ENCODE results near the gene CS.
"Not testable (repeated sequence)": the region's sequence is repeated elsewhere in the genome, so short reads cannot be mapped to it uniquely, and the experiment has no call there.

Gene CS

DNA sequence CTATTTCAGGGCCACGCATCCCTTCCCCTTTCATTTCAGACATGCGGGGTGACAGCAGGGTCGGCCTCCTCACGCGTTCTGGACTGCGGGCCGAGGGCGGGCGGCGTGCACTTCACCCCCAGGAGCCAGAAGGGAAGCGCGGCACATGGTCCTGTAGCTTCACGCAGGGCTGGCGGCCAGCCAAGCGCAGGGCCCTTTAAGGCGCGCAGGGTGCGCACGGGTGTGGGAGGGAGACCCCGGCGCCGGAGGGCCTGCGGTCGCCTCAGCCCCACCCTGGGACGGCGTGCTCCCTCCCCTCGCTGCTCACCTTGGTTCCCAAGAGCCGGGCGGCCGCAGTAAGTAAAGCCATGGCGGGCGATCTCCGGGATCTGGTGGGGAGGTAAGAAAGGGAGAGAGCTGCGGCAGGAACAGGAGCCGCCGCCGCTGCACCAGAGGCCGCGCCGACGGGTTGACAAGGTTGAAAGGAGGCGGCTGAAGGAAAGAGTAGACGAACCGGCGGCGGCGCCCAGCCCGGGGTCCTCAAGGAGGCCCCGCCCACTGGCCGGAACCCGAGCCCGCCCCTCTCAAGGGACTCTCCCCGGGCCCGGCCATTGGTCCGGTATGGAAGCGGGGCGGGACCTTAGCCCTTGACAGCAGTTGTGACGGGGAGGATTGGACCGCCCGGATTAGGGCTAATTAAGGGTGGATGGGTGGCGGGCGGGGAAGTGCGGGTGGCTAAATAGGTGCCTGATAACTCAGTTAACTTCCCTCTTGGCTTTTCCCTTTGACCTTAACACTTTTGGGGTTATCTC is at the start of gene CS:
CS (minus strand) TSS at position 478 of the 791 bp plus-strand sequence; CDS start at position 349, 129 bp downstream.
- peak; percentile 99 to 100 (median 99) for DNase-seq

DNA sequence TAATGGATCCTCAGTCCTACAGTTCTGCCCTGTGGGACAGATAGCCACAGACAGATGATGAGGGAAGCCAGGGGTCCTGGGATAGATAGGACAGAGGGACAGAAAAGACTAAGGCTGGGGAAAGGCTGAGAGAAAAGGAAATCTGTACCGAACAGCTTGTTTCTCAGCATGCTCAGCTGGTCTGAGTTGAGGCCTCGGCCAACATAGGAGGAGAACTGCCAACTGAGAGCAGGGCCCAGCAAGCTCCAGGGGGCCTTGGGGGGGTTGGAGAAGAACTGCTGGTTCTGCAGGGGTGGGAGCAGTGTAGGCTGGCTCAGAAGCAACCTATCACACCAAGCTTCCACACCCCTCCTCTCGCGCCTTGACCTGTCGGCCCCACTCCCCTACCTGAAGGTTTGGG is 48.6 kb upstream of the CS start:
- DNase-seq: no peak

DNA sequence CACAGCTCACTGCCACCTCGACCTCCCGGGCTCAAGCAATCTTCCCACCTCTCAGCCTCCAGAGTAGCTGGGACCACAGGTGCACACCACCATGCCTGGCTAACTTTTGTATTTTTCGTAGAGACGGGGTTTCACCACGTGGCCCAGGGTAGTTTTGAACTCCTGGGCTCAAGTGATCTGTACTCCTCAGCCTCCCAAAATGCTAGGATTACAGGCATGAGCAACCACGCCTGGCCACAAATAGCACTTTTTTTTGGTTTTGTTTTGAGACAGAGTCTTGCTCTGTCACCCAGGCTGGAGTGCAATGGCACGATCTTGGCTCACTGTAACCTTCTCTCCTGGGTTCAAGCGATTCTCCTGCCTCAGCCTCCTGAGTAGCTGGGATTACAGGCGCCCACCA is 47.1 kb upstream of the CS start:
- not testable (repeated sequence) for DNase-seq

DNA sequence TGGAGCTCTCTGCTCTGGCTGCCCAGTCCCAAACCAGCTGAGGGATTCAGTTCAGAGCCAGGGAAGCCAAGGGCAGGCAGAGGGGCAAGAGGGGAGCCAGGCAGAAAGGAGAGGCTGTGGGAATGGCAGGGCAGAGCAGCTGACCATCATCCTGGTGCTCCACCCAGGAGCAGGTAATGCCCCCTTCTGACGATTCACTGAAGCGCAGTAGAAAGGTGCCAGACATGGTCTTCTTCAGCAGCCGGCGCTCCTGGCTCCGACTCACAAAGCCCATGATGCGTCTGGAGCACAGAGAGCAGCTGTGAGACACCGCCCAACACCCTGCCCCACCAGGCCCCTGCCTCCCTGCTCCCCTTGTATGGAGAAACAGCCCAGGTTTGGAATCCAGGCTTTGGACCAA is 46.5 kb upstream of the CS start:
- peak in 1 of 3 donors; percentile 49 for DNase-seq

DNA sequence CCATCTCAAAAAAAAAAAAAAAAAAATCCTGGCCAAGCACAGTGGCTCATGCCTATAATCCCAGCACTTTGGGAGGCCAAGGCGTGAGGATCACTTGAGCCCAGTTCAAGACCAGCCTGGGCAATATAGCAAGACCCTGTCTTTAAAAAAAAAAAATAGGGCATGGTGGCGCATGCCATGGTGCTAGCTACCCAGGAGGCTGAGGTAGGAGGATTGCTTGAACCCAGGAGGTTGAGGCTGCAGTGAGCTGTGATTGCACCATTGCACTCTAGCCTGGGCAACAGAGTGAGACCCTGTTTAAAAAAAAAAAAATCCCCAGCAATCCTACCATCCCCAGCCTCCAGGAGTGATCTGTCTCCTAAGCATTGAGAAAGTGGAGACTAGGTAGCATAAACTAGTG is 42.2 kb upstream of the CS start:
- DNase-seq: not testable (repeated sequence)

DNA sequence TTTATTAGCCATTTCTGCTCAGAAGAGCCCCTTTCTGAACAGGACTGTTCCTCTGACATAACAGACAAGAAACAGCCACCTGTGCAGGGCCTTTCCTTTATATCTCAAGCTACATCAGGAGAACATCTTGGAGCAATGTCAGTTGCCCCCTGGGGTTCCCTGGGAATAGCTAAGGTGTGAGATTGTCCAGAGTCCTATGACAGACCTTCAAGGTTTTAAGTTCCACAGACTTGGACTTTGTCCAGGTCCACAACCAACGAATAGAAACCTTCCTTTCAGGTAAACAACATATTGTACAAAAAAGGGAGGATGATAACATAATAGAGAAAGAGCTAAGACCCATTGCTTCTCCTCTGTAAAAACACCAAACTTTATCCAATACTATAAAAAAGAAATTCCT is 41.5 kb upstream of the CS start:
- no peak for DNase-seq

DNA sequence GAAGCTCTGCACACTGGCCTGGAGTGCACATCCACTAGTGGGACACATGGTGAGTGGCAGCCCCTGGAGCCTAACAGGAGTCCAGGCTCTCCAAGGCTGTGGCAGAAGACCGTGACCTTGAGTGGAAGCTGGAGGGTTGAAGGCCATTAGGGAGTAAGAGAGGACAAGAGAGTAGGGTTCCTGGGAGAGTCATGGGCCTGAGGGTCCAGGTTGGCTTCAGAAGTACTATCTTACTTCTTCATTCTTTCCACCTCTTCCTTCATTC is 39.0 kb upstream of the CS start:
- no peak for DNase-seq

DNA sequence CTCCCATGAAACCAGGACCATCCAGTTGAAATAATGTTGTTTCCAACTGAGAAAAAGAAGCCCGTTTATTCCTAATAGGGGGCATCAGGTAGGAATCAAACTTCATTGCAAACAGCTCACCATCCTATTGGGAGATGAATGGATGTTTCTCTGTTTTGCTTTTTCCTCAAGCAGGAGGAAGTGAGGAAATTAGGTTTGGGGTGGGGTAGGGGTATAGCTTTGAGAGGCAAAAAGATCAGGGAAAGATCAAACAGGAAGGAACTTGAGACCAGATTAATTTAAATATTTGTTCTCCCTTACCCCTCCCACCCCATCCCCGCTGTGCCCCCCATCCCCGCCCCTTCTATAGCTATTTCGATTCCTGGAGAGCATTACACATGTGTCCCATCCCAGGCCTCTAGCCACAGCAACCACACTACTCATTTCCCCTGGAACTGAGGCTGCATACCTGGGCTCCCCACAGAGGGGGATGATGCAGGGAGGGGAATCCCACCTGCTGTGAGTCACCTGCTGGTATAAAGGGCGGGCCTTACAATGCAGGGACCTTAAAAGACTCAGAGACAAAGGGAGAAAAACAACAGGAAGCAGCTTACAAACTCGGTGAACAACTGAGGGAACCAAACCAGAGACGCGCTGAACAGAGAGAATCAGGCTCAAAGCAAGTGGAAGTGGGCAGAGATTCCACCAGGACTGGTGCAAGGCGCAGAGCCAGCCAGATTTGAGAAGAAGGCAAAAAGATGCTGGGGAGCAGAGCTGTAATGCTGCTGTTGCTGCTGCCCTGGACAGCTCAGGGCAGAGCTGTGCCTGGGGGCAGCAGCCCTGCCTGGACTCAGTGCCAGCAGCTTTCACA is 38.4 kb upstream of the CS start, which contains the start of gene IL23A:
IL23A (plus strand) TSS at position 577 of the 850 bp plus-strand sequence; CDS start at position 738, 161 bp downstream.
- DNase-seq: peak; percentile 53 to 75 (median 74)

DNA sequence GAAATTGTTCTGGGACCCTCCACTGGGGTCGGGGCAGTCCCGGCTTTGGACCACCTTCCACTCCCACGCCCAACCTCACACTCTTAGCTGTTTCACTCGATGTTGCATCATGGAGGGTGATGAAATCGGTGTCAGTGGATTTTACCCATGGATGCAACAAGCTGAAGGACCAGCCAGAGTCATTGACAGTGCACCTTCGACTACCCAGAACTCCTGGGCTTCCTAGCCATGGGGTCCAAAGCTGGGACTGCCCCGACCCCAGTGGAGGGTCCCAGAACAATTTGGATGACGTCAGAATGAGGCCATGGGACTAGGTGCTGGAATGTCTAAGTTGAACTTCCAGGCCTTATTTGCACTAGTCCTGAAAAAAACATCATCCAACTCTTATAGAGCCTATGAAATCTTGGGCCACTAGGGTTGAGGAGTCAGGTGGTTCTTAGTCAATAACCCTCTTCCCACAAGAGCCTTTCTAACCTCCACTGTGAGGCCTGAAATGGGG is 37.7 kb upstream of the CS start:
- peak; percentile 89 to 92 (median 92) for DNase-seq

- peak; percentile 92 to 95 (median 94) for DNase-seq
Measured at GRCh38 chr12:56336361-56337167, 36.4 kb upstream of the CS start.

- DNase-seq: not testable (repeated sequence)
Measured at GRCh38 chr12:56335527-56335926, 35.4 kb upstream of the CS start.

GRCh38 chr12:56334490-56334793 is 34.3 kb upstream of the CS start:
- DNase-seq: no peak

DNA sequence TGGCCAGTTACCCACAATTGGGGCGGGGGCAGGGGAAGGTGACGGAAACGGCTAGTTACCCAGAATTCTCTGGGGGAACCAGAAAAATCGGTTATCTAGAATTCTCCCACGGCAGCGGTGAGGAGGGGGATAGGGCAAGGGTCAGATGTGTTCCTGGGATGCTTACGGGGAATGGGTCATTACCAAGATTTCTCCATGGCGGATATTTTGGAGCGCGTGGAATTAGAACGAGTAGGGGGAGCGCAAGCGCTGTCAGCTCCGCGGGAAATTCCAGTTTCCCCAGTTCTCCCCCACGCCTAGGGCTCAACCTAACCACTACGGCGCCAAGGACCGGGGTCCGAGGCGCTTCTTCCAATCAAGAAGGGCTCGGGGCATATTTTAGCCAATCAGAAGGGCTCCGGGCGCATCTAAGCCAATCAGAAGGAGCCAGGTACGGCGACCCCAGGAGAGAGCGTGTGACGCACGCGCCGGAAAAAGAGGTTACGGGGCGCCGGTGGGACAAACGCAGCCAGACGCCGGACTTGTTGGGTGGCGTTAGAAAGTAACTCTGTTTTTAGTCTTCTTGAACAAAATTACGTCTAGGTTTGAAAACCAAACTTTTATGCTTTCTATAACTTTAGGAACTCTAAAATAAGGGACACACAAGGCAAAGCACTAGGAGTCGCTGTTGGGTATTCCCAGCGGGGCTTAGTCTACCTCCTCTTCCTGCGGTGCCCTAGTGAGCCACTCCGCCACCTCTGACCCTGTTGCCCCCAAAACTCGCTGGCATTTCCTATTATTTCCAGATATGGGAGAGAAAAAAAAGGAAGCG is 33.8 kb upstream of the CS start, which contains the start of gene PAN2:
PAN2 (minus strand) TSS at position 322 of the 811 bp plus-strand sequence. CDS start 906 bp downstream, outside the sequence.
- peak; percentile 97 to 99 (median 98) for DNase-seq

DNA sequence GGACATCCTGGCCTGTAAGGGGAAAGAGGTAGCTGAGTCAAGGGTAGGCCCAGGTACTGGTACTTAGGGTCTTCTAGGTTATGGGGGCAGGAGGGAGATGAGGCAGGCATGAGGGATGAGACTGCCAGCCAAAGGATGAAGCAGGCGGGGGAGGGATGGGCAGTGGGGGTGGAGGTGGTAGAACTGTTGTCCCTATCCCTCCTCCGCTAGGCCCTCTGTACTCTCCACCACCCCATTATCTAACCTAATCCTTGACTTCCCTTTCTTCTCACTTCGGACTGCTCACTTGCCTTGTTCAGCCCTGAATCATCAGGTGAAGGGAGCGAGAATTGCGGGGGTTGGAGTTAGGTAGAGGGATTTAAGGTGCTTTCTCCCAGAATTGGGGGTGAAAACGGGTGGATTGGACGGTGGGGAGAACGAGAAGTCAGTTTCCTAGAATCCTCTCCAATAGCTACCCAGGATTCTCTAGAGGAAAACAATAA is 33.1 kb upstream of the CS start:
- DNase-seq: no peak

- no peak for DNase-seq
Measured at GRCh38 chr12:56332512-56333196, 32.5 kb upstream of the CS start.

DNA sequence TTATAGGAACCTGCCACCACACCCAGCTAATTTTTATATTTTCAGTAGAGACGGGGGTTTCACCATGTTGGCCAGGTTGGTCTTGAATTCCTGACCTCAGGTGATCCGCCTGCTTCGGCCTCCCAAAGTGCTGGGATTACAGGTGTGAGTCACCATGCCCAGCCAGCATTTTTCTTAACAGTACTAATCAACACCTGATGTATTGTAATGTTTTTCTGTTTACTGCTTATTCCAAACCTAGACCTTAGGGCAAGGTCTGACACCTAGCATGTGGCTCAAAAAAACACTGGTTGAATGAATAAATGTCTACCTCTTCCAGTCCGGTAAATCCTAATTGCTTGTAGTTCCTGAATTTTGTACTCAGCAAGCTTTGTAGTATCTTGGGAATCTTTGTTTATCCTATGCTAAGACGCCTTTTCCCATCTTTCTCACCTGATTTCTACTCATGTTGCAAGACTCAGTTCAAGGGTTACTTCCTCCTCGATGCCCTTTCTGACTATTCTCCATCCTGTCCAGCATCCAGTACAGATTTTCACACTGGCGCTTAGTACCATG is 30.9 kb upstream of the CS start:
- no peak for DNase-seq

GRCh38 chr12:56326533-56326932 is 26.4 kb upstream of the CS start:
- DNase-seq: no peak

- DNase-seq: no peak
Measured at GRCh38 chr12:56326126-56326525, 26.0 kb upstream of the CS start.

DNA sequence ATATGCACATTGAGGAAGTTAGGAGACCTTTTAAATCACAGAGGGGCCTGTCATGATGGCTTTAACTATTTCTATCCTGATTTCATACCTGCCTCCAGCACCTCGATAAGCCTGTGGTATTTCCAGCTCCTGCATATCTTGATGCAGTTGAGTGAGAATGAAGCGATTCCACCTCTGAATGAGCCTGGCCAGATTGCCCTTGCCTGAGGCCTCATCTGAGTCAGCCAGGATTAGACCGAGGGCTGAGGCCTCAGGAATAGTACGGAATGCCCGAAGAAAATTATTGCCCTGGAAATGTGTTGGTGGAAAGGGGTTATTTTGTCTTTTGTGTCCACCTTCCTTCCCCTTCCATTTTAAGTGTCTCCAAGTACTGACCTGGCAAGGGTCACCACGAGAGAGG is 24.1 kb upstream of the CS start:
- no peak for DNase-seq

GRCh38 chr12:56321610-56322009 is 21.5 kb upstream of the CS start:
- not testable (repeated sequence) for DNase-seq

- peak; percentile 72 to 87 (median 78) for DNase-seq
Measured at GRCh38 chr12:56321027-56321426, 20.9 kb upstream of the CS start.

All from suppressor macrophage treated with lipopolysaccharide for 1 hour (primary cell).